SK-N-SH (cell line): ENCODE measurements around the gene LRRC8E. TPM values are rescaled to one million over a fixed set of nuclear protein-coding genes. Genes with fewer than 3 reads are reported as not detected.

ENCODE experiments used
- CTCF ChIA-PET: fragments of 300-600, 350-600 bp; formaldehyde crosslinking; extraction: SDS; loops from one replicate; lab custom pipeline; 2021; lab: Yijun Ruan, JAX
- POLR2A ChIA-PET: fragments of 350-600 bp; sonication (Branson Sonifier 250); formaldehyde crosslinking; extraction: SDS; loops from one replicate; lab custom pipeline; 2020; ENCODE audit warnings: antibody characterized with exemption, inconsistent platforms; lab: Yijun Ruan, JAX
- DNase-seq: peaks from one replicate; pipeline ENCODE4 v3.0.0; 2012
- H2AFZ ChIP-seq: fragments of 200-600 bp; sonication (generic); 2 replicates; pipeline ENCODE4 v1.8.1; 2016; ENCODE audit warnings: antibody characterized with exemption, mild to moderate bottlenecking, low read depth
- H3F3A ChIP-seq: fragments of 200-600 bp; sonication (generic); replicated peaks from 2 replicates; pipeline ENCODE3; 2016; ENCODE audit warnings: antibody characterized with exemption, mild to moderate bottlenecking; ENCODE audit not compliant: insufficient read depth
- H3K27ac ChIP-seq, 2 experiments: fragments of 200-500 bp in 1 of 2; fragments of 200-600 bp in 1 of 2; sonication (Bioruptor generic) in 1 of 2; sonication (generic), shearing (Covaris generic) in 1 of 2; 2 replicates each; pipeline versions ENCODE4 v1.5.1 to v1.6.1; 2014 to 2016; ENCODE audit warnings: low read depth in 2 of 2, inconsistent platforms in 1 of 2, low read length in 1 of 2, mild to moderate bottlenecking in 1 of 2, mixed read lengths in 1 of 2
- H3K27me3 ChIP-seq: fragments of 200-600 bp; sonication (generic), shearing (Covaris generic); 2 replicates; pipeline ENCODE4 v1.6.1; 2016; ENCODE audit warnings: mixed run types; ENCODE audit not compliant: insufficient read depth
- H3K36me3 ChIP-seq, 2 experiments: fragments of 200-500 bp in 1 of 2; fragments of 200-600 bp in 1 of 2; sonication (Bioruptor generic) in 1 of 2; sonication (generic) in 1 of 2; replicated peaks in 1 of 2; 2 replicates each; pipeline versions ENCODE3 to v1.5.1; 2014 to 2016; ENCODE audit warnings: low read length in 1 of 2, mild to moderate bottlenecking in 1 of 2; ENCODE audit not compliant: insufficient read depth in 2 of 2, control insufficient read depth in 1 of 2
- H3K4me1 ChIP-seq, 2 experiments: fragments of 200-500 bp in 1 of 2; fragments of 200-600 bp in 1 of 2; sonication (Bioruptor generic) in 1 of 2; sonication (generic), shearing (Covaris generic) in 1 of 2; 2 replicates each; pipeline versions ENCODE4 v1.5.1 to v1.6.1; 2014 to 2016; ENCODE audit warnings: low read depth in 1 of 2, low read length in 1 of 2, mixed run types in 1 of 2; ENCODE audit not compliant: insufficient read depth in 2 of 2, control insufficient read depth in 1 of 2
- H3K4me2 ChIP-seq: fragments of 200-600 bp; sonication (generic), shearing (Covaris generic); 2 replicates; pipeline ENCODE4 v1.6.1; 2017; ENCODE audit warnings: mixed run types
- H3K4me3 ChIP-seq, 2 experiments: fragments of 200-500 bp in 1 of 2; fragments of 200-600 bp in 1 of 2; sonication (Bioruptor generic) in 1 of 2; sonication (generic), shearing (Covaris generic) in 1 of 2; 2 replicates each; pipeline versions ENCODE4 v1.5.1 to v1.8.1; 2014 to 2016; ENCODE audit warnings: low read depth in 2 of 2, inconsistent platforms in 1 of 2, low read length in 1 of 2, mild to moderate bottlenecking in 1 of 2, mixed read lengths in 1 of 2, moderate library complexity in 1 of 2
- H3K79me2 ChIP-seq: fragments of 200-600 bp; sonication (generic); 2 replicates; pipeline ENCODE4 v1.8.1; 2017; ENCODE audit warnings: mild to moderate bottlenecking; ENCODE audit not compliant: insufficient read depth
- H3K9ac ChIP-seq: fragments of 200-600 bp; sonication (generic); 2 replicates; pipeline ENCODE4 v1.6.1; 2017; ENCODE audit warnings: mixed run types
- H3K9me2 ChIP-seq: fragments of 200-600 bp; sonication (generic); 2 replicates; pipeline ENCODE4 v1.6.1; 2017; ENCODE audit warnings: mixed run types
- H3K9me3 ChIP-seq: fragments of 200-600 bp; sonication (generic); 2 replicates; pipeline ENCODE4 v1.6.1; 2017; ENCODE audit warnings: mixed run types, mild to moderate bottlenecking, moderate library complexity
- H4K20me1 ChIP-seq: fragments of 200-600 bp; sonication (generic); 2 replicates; pipeline ENCODE4 v1.6.1; 2017; ENCODE audit warnings: mild to moderate bottlenecking, mixed run types; ENCODE audit not compliant: insufficient read depth
- MAX ChIP-seq: IDR thresholded peaks from 2 replicates; pipeline ENCODE4 v1.4.0; 2012; ENCODE audit warnings: low read depth
- PBX3 ChIP-seq: IDR thresholded peaks from 2 replicates; pipeline ENCODE4; 2012
- RXRA ChIP-seq: IDR thresholded peaks from 2 replicates; pipeline ENCODE4 v1.4.0; 2012; ENCODE audit warnings: low read depth, mild to moderate bottlenecking, borderline replicate concordance
- WGBS: methylation state at CpG from one replicate; pipeline ENCODE4 v1.1.6; 2017; ENCODE audit warnings: low lambda C conversion rate; 5-methylcytosine and 5-hydroxymethylcytosine counted together
- polyA plus RNA-seq, 3 experiments: library from polyadenylated mRNA; depleted of rRNA; stranded (reverse); fragments of >200 nt; gene quantifications; 2 replicates each; pipeline ENCODE4 v1.2.3, GENCODE V29; 2012

The LRRC8E gene
- polyA plus RNA-seq, 1 of the 3 experiments (the other 2 are of a cell fraction) = 0.02 TPM

- H3K9me2 ChIP-seq = no peaks in the 10 kb centered on the region
- H3K27me3 ChIP-seq = no peaks in the 10 kb centered on the region
- H4K20me1 ChIP-seq = no peaks in the 10 kb centered on the region
- H3K79me2 ChIP-seq = 0 out of 2 replicates have a peak, but pooled peaks cover 10% of the 10 kb centered on the region
- POLR2A ChIA-PET = no interaction called here
- DNase-seq = no peak
- peaks cover 0 to 9% of the 10 kb centered on the region in 2 experiments; a peak in 2 of 4 replicates for H3K4me1 ChIP-seq
- TF ChIP-seq RXRA (no peak), MAX (no peak)
- TF ChIP-seq, all 33 proteins: peak for 0
- H3K27ac ChIP-seq = no peak overlapping the region
- H3K4me3 ChIP-seq = no peak overlapping the region
- H3K4me2 ChIP-seq = no peak overlapping the region
- CTCF ChIA-PET = no interaction called here
- peaks cover 14% of the 10 kb centered on the region for H3F3A ChIP-seq
- H3K36me3 ChIP-seq = peaks cover 47% of the 10 kb centered on the region in 2 experiments
- 92% methylated on average over 16 of the region's 21 CpGs for WGBS
- no peak overlapping the region for H2AFZ ChIP-seq
- H3K9ac ChIP-seq = no peak overlapping the region
- no peaks in the 10 kb centered on the region for H3K9me3 ChIP-seq
Observed at GRCh38 chr19:7934766-7935165, 46.5 kb downstream of the LRRC8E start.

- ChIA-PET CTCF (interaction anchor here (1.2 to 4.4 kb wide), 3 partner anchors 12 to 19 kb away, joined by 3 to 69 read pairs (median 5); partner anchors contain the start of gene CTXN1), POLR2A (no interaction called here)
- peaks cover 37% of the 10 kb centered on the region for H3K79me2 ChIP-seq
Observed at GRCh38 chr19:7940841-7941240, 52.5 kb downstream of the LRRC8E start.

GRCh38 chr19:7941895-7942596 is 53.7 kb downstream of the LRRC8E start:
- CTCF ChIA-PET = interaction anchor here (1.3 to 4.4 kb wide), 2 partner anchors 13 to 19 kb away, joined by 5 to 69 read pairs; partner anchors contain the start of gene CTXN1
- Histone ChIP-seq H3K4me2 (peak overlapping the region; percentile 80), H2AFZ (no peak overlapping the region), H3K9ac (peak overlapping the region; percentile 87; the same call in 1 of the 2 replicates), H3K27ac (no peak overlapping the region), H3K4me1 (peaks cover 0 to 6% of the 10 kb centered on the region in 2 experiments; a peak in 1 of 4 replicates), H3F3A (peaks cover 11% of the 10 kb centered on the region), H3K27me3 (no peaks in the 10 kb centered on the region), H3K9me3 (no peaks in the 10 kb centered on the region), H3K36me3 (peaks cover 19 to 22% of the 10 kb centered on the region in 2 experiments), H3K4me3 (peak overlapping the region in 1 of 2 experiments; percentile 74; a peak in 2 of 4 replicates), H3K9me2 (no peaks in the 10 kb centered on the region), H4K20me1 (no peaks in the 10 kb centered on the region), H3K79me2 (peaks cover 37% of the 10 kb centered on the region)
- DNase-seq = no peak
- POLR2A ChIA-PET = interaction anchor here (1.1 kb wide), 1 partner anchor 13 kb away, joined by 4 read pairs; no protein-coding TSS in a partner anchor
- TF ChIP-seq PBX3 = no peak
- 89% methylated on average over 16 of the region's 19 CpGs for WGBS

More at GRCh38 chr19:7940841-7941240, 52.5 kb downstream of the LRRC8E start:
- peaks cover 0 to 6% of the 10 kb centered on the region in 2 experiments; a peak in 1 of 4 replicates for H3K4me1 ChIP-seq
- H3K27ac ChIP-seq = no peak overlapping the region
- H4K20me1 ChIP-seq = no peaks in the 10 kb centered on the region
- H3K9ac ChIP-seq = no peak overlapping the region
- H3F3A ChIP-seq = peaks cover 11% of the 10 kb centered on the region
- DNase-seq = no peak
- H3K36me3 ChIP-seq = peaks cover 19 to 28% of the 10 kb centered on the region in 2 experiments
- no peak for TF ChIP-seq RXRA
- WGBS = 91% methylated on average over 9 of the region's 13 CpGs
- no peaks in the 10 kb centered on the region for H3K9me3 ChIP-seq
- no peak overlapping the region for H3K4me3 ChIP-seq
- H3K4me2 ChIP-seq = no peak overlapping the region
- H2AFZ ChIP-seq = no peak overlapping the region
- H3K27me3 ChIP-seq = no peaks in the 10 kb centered on the region
- no peaks in the 10 kb centered on the region for H3K9me2 ChIP-seq
